DND-41 (cell line): Measurements from ENCODE around the gene GRK3.
"Not testable (repeated sequence)": the region's sequence is repeated elsewhere in the genome, so short reads cannot be mapped to it uniquely, and the experiment has no call there.

ENCODE experiments used
- ATAC-seq: fragments of 200-7000 bp; cut with Tn5 transposase; 3 replicates; pipeline ENCODE4 v1.9.1; 2021; ENCODE audit warnings: low read depth; ENCODE audit not compliant: insufficient read depth
- DNase-seq: peaks from one replicate; pipeline ENCODE4 v3.0.0-alpha.2; 2020
- H2AFZ ChIP-seq: 2 replicates; pipeline ENCODE4 v1.6.0; 2012; ENCODE audit warnings: low read depth, low read length
- H3K27ac ChIP-seq: 2 replicates; pipeline ENCODE4 v1.5.1; 2012; ENCODE audit warnings: low read length, inconsistent platforms
- H3K27me3 ChIP-seq: fragments of 200-600 bp; sonication (generic); 2 replicates; pipeline ENCODE4 v1.6.0; 2012; ENCODE audit warnings: low read length, mild to moderate bottlenecking, inconsistent platforms; ENCODE audit not compliant: insufficient read depth, poor library complexity
- H3K36me3 ChIP-seq: 2 replicates; pipeline ENCODE4 v1.5.1; 2012; ENCODE audit warnings: low read length, inconsistent platforms; ENCODE audit not compliant: insufficient read depth
- H3K4me1 ChIP-seq: 2 replicates; pipeline ENCODE4 v1.5.1; 2012; ENCODE audit warnings: mild to moderate bottlenecking, low read length; ENCODE audit not compliant: insufficient read depth
- H3K4me2 ChIP-seq: 2 replicates; pipeline ENCODE4 v1.6.0; 2012; ENCODE audit warnings: mild to moderate bottlenecking, moderate library complexity, low read length, inconsistent platforms; ENCODE audit not compliant: insufficient read depth
- H3K4me3 ChIP-seq, 2 experiments: fragments of 200-600 bp in 1 of 2; shearing (Covaris generic) in 1 of 2; 2 replicates each; pipeline ENCODE4 v1.5.1; 2012 to 2016; ENCODE audit warnings: inconsistent platforms in 2 of 2, low read length in 2 of 2, mild to moderate bottlenecking in 2 of 2, low read depth in 1 of 2, moderate library complexity in 1 of 2
- H3K79me2 ChIP-seq: 2 replicates; pipeline ENCODE4 v1.6.0; 2012; ENCODE audit warnings: low read length, inconsistent platforms; ENCODE audit not compliant: insufficient read depth
- H3K9ac ChIP-seq: 2 replicates; pipeline ENCODE4 v1.6.0; 2012; ENCODE audit warnings: low read depth, mild to moderate bottlenecking, inconsistent platforms, low read length, moderate library complexity
- H3K9me3 ChIP-seq: 2 replicates; pipeline ENCODE4 v1.5.1; 2012; ENCODE audit warnings: low read length, moderate library complexity, mild to moderate bottlenecking, inconsistent platforms; ENCODE audit not compliant: insufficient read depth, severe bottlenecking
- H4K20me1 ChIP-seq: 2 replicates; pipeline ENCODE4 v1.6.0; 2012; ENCODE audit warnings: low read length; ENCODE audit not compliant: insufficient read depth
- CTCF ChIP-seq: IDR thresholded peaks from 2 replicates; pipeline ENCODE4 v1.5.1; 2012; ENCODE audit warnings: borderline replicate concordance, low read length, moderate library complexity, mild to moderate bottlenecking; ENCODE audit not compliant: poor library complexity, severe bottlenecking; ENCODE audit errors: extremely low read depth
- EZH2 ChIP-seq: IDR thresholded peaks from 3 replicates; pipeline ENCODE4 v1.6.1; 2012; ENCODE audit warnings: borderline replicate concordance, low read depth, mild to moderate bottlenecking, moderate library complexity, low read length, inconsistent platforms; ENCODE audit not compliant: severe bottlenecking

The GRK3 gene

DNA sequence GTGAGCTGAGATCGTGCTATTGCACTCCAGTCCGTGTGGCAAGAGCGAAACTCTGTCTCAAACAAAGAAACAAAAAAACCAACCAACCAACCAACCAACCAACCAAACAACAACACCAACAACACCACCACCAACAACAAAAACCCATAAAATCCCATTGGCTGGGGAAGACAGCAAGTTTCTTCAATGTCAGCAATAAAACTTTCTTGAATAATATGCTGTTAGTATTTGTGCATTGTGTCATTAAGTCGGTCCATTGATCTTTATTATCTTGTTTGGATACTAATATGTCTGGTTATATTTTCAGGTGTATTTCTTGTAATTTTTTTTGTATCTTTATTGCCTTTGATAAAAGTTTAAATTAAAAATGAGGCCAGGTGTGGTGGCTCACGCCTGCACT, 9.4 kb downstream of the GRK3 start:
- Histone ChIP-seq H3K9me3 (no peaks in the 10 kb centered on the region), H3K4me1 (no peaks in the 10 kb centered on the region), H3K4me3 (no peak overlapping the region), H3K4me2 (no peak overlapping the region), H3K79me2 (no peaks in the 10 kb centered on the region; the same call in 1 of the 2 replicates), H3K27me3 (no peaks in the 10 kb centered on the region), H2AFZ (no peak overlapping the region), H4K20me1 (no peaks in the 10 kb centered on the region), H3K27ac (no peak overlapping the region), H3K9ac (no peak overlapping the region), H3K36me3 (no peaks in the 10 kb centered on the region)
- no peak for ATAC-seq
- DNase-seq, result no peak
- no peak for TF ChIP-seq EZH2
- TF ChIP-seq CTCF, result no peak

DNA sequence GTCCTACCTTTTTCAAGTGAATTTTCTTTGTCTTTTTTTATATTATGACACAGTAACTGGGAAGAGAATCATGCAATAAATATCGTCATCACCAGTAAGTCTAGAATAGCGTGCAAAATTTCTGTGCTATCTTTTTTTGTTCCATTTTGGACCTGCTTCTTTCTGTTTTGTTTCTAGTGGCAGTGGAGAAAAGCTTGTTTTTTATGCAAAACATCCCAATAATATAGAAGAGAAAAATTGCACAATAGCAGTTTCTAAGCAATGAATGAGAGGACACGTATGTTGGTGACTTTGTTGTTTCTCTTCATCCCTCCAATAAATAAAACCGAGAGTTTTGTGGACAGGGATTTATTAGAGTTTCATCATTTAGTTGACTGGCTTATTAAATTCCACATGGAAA, 10.3 kb downstream of the GRK3 start:
- Histone ChIP-seq H4K20me1 (no peaks in the 10 kb centered on the region), H3K27me3 (no peaks in the 10 kb centered on the region), H3K36me3 (no peaks in the 10 kb centered on the region), H3K4me1 (no peaks in the 10 kb centered on the region), H2AFZ (no peak overlapping the region), H3K4me2 (no peak overlapping the region), H3K79me2 (no peaks in the 10 kb centered on the region; the same call in 1 of the 2 replicates), H3K9me3 (no peaks in the 10 kb centered on the region), H3K4me3 (no peak overlapping the region), H3K27ac (no peak overlapping the region), H3K9ac (no peak overlapping the region)
- no peak for TF ChIP-seq EZH2
- no peak for TF ChIP-seq CTCF
- DNase-seq, result no peak
- no peak for ATAC-seq

DNA sequence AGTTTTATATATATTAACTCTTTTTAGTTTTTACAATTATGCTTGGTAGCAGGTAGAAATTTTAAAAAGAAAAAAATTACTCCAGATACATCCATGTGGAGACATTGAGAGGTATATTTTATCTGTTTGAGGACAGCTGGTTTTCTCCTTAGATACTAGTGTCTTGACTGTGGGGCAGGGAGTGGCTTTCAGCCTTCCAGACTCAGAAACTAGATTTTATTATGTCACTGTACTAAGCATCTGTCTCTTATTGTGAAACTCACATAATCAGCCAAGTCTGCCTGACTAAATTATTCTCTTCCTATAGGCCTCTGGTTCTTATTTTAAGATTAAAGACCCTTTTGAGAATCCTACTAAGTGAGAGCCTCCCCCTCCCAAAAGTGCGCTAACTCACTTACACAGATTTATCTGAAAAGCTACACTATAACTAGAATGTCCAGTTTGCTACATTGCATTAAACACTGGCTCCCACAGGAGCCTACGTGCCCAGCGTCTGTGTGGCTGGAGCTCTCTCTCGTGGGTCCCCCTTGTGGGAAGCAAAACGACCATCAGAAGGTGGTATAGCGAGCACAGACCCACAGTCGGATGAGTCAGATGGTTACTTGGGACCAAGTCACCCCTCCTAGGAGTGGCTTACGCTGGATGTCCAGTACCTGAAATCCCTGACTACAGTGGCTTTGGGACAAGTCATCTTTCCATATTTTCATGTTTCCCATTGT, 11.4 kb downstream of the GRK3 start:
- H3K79me2 ChIP-seq, H3K4me2 ChIP-seq, H3K27me3 ChIP-seq, H3K36me3 ChIP-seq, H3K27ac ChIP-seq, H3K9me3 ChIP-seq, H3K4me3 ChIP-seq, H2AFZ ChIP-seq, ATAC-seq, H4K20me1 ChIP-seq, H3K9ac ChIP-seq, DNase-seq, H3K4me1 ChIP-seq: not testable (repeated sequence)

- H4K20me1 ChIP-seq, result not testable (repeated sequence)
Observed at GRCh38 chr22:25581452-25581851, 17.0 kb downstream of the GRK3 start.

More at GRCh38 chr22:25581452-25581851, 17.0 kb downstream of the GRK3 start:
- H3K4me2 ChIP-seq, H3K9ac ChIP-seq, H3K36me3 ChIP-seq, H3K27me3 ChIP-seq, H3K9me3 ChIP-seq, H3K79me2 ChIP-seq, ATAC-seq, H3K4me1 ChIP-seq, H2AFZ ChIP-seq, DNase-seq, H3K4me3 ChIP-seq, H3K27ac ChIP-seq: not testable (repeated sequence)
